Testis (tissue), 3 donors: ENCODE results near the gene RSAD1. TPM values are rescaled to one million over a fixed set of nuclear protein-coding genes. Genes with fewer than 3 reads are reported as not detected.

Experiments
- DNase-seq: peaks from one replicate; pipeline ENCODE4 v3.0.0-alpha.2; 2019
- H3K27ac ChIP-seq, 2 donors: fragments of 200-600 bp; sonication (generic); one replicate each; pipeline ENCODE4 v1.5.1; 2019
- H3K27me3 ChIP-seq: fragments of 200-600 bp; sonication (generic); one replicate; pipeline ENCODE4 v1.5.1; 2019
- H3K36me3 ChIP-seq: fragments of 200-600 bp; sonication (generic); one replicate; pipeline ENCODE4 v1.5.1; 2017; ENCODE audit warnings: low read depth; ENCODE audit errors: missing control alignments
- H3K4me1 ChIP-seq: fragments of 200-600 bp; sonication (generic); one replicate; pipeline ENCODE4 v1.5.1; 2019
- H3K4me3 ChIP-seq, 2 donors: fragments of 200-600 bp; sonication (generic); one replicate each; pipeline ENCODE4 v1.5.1; 2017 to 2019
- H3K9me3 ChIP-seq: fragments of 200-600 bp; sonication (generic); one replicate; pipeline ENCODE4 v1.5.1; 2017
- POLR2A ChIP-seq: fragments of 450-650 bp; IDR thresholded peaks from one replicate; pipeline ENCODE4 v1.6.1; 2017; ENCODE audit warnings: antibody characterized with exemption, mild to moderate bottlenecking, moderate library complexity
- WGBS, 2 donors: methylation state at CpG; one replicate each; pipeline ENCODE4 v1.1.5; 2018; 5-methylcytosine and 5-hydroxymethylcytosine counted together
- intact Hi-C: fragments of 100-400 bp; cut with DNase I; formaldehyde crosslinking; loops from one replicate; pipeline ENCODE4 v1.15.1; 2023; ENCODE audit warnings: low total_unique reads
- polyA plus RNA-seq: library from polyadenylated mRNA; stranded (reverse); fragments of 350-450 nt; fragmentation: Illumina TruSeq; extraction: RNeasy Lipid Tissue Mini Kit (QIAGEN cat#74804); gene quantifications from one replicate; pipeline ENCODE4 v1.2.3, GENCODE V29; 2014; ENCODE audit warnings: low read depth, low replicate concordance; ENCODE audit not compliant: insufficient read depth
- total RNA-seq, 2 donors: library from RNA; depleted of rRNA; stranded (reverse); fragments of >200 nt; gene quantifications; one replicate each; pipeline ENCODE4 v1.2.3, GENCODE V29; 2016
- TF ChIP-seq, protein P1 (sequence below), 3 experiments: fragments of 450-650 bp in 2 of 3; fragments of 200-600 bp in 1 of 3; sonication (generic) in 1 of 3; IDR thresholded peaks; one replicate each; pipeline ENCODE4 v1.5.1; 2016 to 2019; ENCODE audit warnings: antibody characterized with exemption in 3 of 3, mild to moderate bottlenecking in 2 of 3, moderate library complexity in 1 of 3

RSAD1 gene
- total and polyA plus RNA-seq, 3 donors from 2014 or later = 25.3 to 38.0 (median 35.7) TPM

DNA sequence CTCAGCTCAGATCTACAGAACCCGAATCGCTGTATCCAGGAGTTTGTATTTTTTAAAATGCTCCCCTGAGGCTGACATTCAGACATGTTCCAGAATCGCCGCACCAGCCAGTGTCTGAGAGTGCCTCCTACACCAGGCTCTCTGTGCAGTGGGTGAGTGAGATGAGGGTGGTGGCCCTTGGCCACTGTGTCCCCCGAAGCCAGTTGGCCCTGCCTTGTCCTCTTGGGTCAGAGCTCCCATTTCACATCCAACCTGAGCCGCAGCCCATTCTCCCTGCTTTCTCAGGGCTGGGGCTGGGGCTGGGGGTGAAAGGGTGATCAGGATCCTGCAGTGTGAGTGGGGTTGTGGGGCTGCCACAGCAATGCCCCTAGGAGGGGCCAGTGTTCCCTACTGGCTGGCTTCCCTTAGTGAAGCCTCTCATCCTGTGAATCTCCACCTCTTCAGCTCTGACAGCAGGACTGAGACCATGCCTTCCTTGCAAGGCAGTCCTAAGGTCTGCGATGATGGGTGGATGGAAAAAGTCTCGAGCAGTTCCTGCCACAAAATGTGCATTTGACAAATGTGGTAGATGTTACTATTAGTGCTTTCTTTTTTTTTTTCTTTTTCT lies 16.7 kb downstream of the RSAD1 start:
- intact Hi-C loops = no loop called here
- H3K27ac ChIP-seq = no peak overlapping the region
- whole genome bisulfite sequencing, 2 donors = 82 to 87% methylated on average over 8 of the region's 8 CpGs
- H3K9me3 ChIP-seq = no peaks in the 10 kb centered on the region
- no peak for TF ChIP-seq POLR2A
- TF ChIP-seq, protein P1, sequence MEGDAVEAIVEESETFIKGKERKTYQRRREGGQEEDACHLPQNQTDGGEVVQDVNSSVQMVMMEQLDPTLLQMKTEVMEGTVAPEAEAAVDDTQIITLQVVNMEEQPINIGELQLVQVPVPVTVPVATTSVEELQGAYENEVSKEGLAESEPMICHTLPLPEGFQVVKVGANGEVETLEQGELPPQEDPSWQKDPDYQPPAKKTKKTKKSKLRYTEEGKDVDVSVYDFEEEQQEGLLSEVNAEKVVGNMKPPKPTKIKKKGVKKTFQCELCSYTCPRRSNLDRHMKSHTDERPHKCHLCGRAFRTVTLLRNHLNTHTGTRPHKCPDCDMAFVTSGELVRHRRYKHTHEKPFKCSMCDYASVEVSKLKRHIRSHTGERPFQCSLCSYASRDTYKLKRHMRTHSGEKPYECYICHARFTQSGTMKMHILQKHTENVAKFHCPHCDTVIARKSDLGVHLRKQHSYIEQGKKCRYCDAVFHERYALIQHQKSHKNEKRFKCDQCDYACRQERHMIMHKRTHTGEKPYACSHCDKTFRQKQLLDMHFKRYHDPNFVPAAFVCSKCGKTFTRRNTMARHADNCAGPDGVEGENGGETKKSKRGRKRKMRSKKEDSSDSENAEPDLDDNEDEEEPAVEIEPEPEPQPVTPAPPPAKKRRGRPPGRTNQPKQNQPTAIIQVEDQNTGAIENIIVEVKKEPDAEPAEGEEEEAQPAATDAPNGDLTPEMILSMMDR (IDR thresholded peaks at IDR 0.05) = no peak
- no peaks in the 10 kb centered on the region for H3K36me3 ChIP-seq
- H3K4me1 ChIP-seq = no peaks in the 10 kb centered on the region
- DNase-seq = no peak
- no peaks in the 10 kb centered on the region for H3K27me3 ChIP-seq
- no peak overlapping the region for H3K4me3 ChIP-seq

DNA sequence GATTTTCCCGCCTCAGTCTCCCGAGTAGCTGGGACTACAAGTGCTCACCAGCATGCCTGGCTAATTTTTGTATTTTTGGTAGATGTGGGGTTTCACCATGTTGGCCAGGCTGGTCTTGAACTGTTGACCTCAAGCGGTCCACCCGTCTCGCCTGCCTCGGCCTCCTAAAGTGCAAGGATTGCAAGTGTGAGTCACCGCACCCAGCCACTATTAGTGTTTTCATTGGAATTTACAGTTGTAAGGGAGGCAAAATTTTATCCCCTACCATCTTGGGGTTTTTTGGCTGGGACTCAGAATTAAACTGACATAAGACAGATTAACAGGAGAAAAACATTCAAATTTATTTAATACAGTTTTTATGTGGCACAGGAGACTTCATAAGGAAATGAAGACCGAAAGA lies 17.3 kb downstream of the RSAD1 start:
- H3K27me3 ChIP-seq = no peaks in the 10 kb centered on the region
- intact Hi-C loops = no loop called here
- 96 to 100% methylated on average over 8 of the region's 8 CpGs for WGBS, 2 donors
- no peak overlapping the region for H3K27ac ChIP-seq
- no peaks in the 10 kb centered on the region for H3K36me3 ChIP-seq
- DNase-seq = no peak
- no peaks in the 10 kb centered on the region for H3K9me3 ChIP-seq
- TF ChIP-seq POLR2A = no peak
- TF ChIP-seq, protein P1 (IDR thresholded peaks at IDR 0.05) = no peak
- no peak overlapping the region for H3K4me3 ChIP-seq
- no peaks in the 10 kb centered on the region for H3K4me1 ChIP-seq

DNA sequence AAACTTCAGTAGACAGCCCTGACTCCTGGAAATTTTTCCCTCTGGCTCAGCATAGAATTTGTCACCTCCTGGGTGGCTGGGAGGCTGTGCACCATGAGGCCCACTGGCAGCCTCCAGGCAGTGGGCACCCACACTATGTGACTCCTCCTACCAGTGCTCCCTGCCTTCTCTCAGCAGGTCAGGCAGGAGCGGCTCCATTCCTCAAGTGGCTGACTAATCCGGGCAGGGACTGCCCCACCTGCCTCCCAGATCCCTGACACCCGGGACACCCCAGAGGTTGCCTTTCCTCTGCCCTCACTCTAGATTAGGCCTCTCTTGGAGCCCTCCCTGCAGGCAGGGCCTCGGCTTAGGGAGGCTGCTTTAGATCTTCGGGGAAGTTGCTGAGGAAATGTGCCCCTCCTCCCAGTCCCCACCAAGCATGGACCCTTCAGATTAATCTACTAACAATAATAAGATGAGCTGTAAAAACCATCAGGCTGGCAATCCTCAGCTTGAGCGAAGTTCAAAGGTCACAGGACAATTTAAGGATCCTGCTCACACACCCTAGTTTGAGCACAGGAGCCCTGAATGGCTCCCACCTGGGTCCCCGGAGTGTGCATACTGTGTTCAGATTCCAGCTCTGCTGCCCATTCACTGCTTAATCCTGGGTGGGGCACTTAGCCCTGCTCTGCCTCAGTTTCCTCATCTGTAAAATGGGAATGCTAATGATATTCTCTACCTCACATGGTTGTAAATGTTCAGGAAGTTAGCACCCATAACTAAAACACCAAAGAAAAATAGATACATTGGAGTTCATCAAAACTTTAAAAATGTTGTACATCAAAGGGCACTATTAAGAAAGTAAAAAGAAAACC lies 19.6 kb downstream of the RSAD1 start:
- H3K9me3 ChIP-seq = no peaks in the 10 kb centered on the region
- 68 to 86% methylated on average over 6 to 7 of the region's 7 CpGs for WGBS, 2 donors
- H3K27ac ChIP-seq = no peak overlapping the region
- DNase-seq = no peak
- H3K4me3 ChIP-seq = no peak overlapping the region
- intact Hi-C loops = no loop called here
- H3K27me3 ChIP-seq = no peaks in the 10 kb centered on the region
- TF ChIP-seq, protein P1 (IDR thresholded peaks at IDR 0.05) = no peak
- TF ChIP-seq POLR2A = no peak
- no peaks in the 10 kb centered on the region for H3K4me1 ChIP-seq
- no peaks in the 10 kb centered on the region for H3K36me3 ChIP-seq

DNA sequence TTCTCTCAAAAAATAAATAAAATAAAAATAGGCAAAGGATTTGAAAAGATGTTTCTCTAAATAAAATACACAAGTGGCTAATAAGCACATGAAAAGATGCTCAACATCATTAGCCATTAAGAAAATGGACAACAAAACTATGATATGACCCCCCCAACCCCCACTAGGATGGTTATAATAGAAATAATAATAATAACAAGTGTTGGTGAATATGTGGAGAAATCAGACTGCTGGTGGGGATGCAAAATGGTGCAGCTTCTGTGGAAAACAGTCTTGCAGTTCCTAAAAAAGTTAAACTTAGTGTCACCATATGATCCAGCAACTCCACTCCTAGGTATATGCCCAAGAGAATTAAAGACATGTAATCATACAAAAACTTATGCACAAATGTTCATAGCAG lies 20.6 kb downstream of the RSAD1 start:
- no peak for DNase-seq
- intact Hi-C loops = no loop called here
- no peak overlapping the region for H3K27ac ChIP-seq
- no peak overlapping the region for H3K4me3 ChIP-seq
- H3K36me3 ChIP-seq = no peaks in the 10 kb centered on the region
- H3K4me1 ChIP-seq = no peaks in the 10 kb centered on the region
- H3K9me3 ChIP-seq = no peaks in the 10 kb centered on the region
- TF ChIP-seq, protein P1 (IDR thresholded peaks at IDR 0.05) = no peak
- TF ChIP-seq POLR2A = no peak
- H3K27me3 ChIP-seq = no peaks in the 10 kb centered on the region
